Left renal pelvis (tissue), 4 donors: ENCODE measurements around the gene SLC25A18. TPM values are rescaled to one million over a fixed set of nuclear protein-coding genes. Genes with fewer than 3 reads are reported as not detected.
"Not testable (repeated sequence)": the region's sequence is repeated elsewhere in the genome, so short reads cannot be mapped to it uniquely, and the experiment has no call there.

Experiments
- DNase-seq, 4 donors: peaks; one replicate each; pipeline ENCODE4 v3.0.0-alpha.2; 2013; ENCODE audit warnings: low read depth in 4 of 4, low spot score in 3 of 4
- polyA plus RNA-seq, 4 donors: library from polyadenylated mRNA; unstranded; fragments of 120-200 nt; gene quantifications; one replicate each; pipeline ENCODE4 v1.2.1, GENCODE V29; 2013; ENCODE audit not compliant: insufficient read length in 4 of 4

SLC25A18 gene, protein sequence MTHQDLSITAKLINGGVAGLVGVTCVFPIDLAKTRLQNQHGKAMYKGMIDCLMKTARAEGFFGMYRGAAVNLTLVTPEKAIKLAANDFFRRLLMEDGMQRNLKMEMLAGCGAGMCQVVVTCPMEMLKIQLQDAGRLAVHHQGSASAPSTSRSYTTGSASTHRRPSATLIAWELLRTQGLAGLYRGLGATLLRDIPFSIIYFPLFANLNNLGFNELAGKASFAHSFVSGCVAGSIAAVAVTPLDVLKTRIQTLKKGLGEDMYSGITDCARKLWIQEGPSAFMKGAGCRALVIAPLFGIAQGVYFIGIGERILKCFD
- polyA plus RNA-seq = 1 to 10 TPM in 3 of 4 donors, under 1 TPM in 1; 0.31 to 2.0 (median 1.6) TPM

DNA sequence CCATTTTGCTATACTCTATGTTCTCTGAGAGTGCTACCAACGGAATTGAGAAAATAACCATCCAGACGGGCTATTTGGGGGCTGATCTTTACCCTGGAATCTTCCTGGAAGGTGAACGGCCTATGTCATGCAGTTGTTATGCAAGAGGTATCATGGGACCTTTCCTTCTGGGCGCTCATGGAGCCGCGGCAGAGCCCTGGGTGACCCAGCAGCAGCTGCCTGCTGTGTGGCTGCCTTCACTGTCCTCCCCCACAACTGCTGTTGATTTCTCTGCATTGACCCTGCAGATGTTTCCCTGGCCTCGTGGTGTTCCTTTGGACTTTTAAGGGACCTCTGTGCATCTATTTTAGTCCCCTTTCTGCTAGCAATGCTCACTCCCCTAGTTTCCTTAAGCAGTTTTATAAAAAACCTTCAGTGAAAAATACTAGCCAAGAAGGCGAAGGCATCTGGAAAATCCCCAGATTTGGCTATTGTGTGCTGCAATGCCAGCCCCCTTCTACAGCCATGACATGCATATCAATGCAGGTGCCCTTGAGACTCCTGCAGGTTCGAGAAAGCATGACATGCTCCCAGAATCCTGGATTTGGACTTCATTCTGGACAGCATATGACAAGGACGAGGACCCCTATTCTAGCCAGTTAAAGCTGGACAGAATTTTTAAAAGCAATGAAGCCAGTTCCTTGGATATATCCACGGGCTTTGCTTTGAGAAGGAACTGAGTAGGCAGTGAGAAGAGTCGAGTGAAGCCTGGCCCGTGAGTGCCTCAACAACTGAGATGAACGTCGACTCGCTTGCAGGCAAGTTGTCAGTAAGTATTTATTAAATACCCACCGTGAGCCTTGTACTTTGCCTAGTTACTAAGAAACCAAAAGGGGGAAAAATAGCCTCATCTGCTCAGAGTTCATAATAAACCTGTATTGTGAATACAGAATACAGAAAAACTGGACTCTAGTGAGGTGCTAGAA, at the start of gene SLC25A18:
TSS of gene SLC25A18 (plus strand) at position 593 of the 965 bp plus-strand sequence. CDS start 16,447 bp downstream, outside the sequence.
- no peak for DNase-seq

DNA sequence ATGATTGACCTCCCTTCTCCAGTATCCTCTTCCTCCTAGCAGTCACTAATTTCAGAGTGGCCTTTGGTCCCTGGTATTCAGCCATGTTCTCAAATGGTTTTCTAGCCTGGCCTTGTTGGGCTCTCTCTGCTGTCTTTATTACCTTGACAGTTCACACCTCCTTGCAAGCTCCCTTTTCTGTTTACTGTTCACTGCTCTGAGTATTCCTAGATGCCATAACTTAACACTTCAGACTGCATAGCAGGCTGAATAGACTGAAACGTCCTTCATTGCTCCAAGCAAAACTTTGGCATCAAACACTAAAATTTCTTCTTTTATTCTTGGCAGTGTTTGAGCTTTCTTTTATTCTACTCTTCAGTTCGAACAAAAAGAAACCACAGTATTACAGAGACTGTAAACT, 49.7 kb upstream of the SLC25A18 start:
- DNase-seq = no peak

DNA sequence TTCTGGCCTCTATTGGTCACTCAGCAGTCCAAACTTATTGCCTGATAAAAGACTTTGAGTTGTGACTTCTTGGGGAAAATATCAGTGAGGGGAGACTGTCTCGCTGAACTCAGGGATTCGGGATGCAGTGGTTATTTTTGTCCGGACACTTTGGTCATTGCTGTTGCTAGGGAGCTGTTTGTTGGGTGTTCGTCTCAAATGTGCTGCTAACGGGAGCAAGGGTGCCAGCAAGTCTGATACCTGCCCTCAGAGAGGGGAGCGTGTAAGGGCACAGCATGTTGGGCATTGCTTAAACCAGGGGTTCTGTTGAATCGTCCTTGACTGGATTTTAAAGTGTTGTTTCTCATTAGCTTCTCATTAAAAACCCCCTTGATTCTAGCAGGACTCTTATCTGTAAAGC, 49.2 kb upstream of the SLC25A18 start:
- DNase-seq = no peak

DNA sequence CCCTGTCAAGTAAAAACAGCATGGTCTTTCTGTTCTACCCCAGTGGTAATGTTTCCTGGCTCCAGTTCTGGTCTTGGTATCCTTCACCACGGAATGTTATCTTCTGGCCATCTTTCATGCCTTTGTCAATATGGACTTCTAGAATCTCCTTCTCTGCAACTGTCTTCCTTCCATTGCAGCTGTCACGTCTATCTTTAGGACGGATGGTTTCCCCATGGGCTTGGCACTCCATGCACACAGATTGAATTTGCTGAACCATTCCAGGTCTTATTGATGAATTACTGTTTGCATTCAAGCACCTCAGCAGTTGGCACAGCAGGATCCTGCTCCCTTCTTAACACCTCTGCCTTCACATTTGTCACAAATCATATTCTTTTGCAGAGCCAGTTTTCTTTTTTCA, 44.9 kb upstream of the SLC25A18 start:
- DNase-seq = no peak

DNA sequence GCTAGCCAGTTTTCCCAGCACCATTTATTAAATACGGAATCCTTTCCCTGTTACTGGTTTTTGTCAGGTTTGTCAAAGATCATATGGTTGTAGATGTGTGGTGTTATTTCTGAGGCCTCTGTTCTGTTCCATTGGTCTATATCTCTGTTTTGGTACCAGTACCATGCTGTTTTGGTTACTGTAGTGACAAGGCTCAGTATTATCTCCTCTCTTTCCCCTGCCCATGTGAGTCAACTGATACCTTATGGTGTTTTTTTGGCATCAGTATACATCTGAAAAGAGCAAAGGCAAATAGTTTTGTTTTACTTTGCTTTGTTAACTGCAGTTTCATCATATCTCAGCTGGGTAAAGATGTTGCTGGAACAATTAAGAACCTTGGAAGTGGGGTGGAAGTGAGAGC, 41.3 kb upstream of the SLC25A18 start:
- DNase-seq = not testable (repeated sequence)

DNA sequence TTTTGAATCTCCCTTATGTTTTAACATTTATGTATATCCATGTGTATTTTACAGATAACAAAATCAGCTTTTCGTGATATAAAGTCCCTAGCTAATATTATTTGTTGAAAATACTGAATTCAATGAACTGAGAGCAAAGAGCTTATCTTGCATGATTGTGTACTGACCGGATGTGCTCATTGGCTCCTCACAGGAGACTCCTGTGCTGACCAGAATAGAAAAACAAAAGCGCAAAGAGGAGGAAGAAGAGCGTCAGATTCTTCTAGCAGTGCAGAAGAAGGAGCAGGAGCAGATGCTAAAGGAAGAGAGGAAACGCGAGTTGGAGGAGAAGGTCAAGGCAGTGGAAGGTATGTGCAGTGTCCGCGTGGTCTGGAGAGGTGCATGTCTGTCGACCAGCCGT, 39.4 kb upstream of the SLC25A18 start:
- no peak for DNase-seq

DNA sequence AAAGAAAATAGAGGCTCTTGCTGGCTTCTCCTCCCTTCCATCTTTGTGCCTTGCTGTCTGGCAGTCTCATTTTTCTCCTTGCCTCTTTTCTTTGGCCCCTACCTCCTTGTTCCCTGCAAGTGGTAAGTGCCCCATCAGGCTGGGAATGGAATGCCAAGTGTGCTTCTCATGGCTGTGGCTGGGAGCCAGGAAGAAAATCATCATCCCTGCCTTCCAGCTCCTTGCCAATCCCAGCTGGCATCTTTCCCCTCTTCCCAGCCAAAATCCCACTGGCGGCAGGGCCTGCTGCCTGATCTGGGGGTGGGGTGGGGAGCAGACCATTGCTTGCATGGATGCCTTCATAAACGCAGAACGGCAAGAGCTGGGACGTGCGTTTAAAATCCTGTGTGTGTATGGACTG, 27.0 kb upstream of the SLC25A18 start:
- no peak for DNase-seq

DNA sequence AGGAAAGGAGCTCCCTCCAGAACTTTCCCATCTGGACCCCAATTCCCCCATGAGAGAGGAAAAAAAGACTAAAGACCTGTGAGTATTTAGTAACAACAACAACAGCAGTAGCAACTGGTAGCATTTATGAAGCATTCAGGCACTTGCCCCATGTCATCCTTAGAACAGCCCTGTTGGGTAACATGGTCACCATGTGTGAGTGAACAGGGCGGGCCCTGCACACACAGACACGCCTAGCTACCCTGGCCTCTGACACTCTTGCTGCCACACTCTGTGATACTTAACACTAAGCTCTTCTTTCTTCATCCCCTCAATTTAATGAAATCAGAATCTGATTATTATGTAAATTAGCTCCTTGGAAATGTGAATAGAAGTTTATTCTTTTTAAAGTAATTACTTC, 26.1 kb upstream of the SLC25A18 start:
- no peak for DNase-seq

DNA sequence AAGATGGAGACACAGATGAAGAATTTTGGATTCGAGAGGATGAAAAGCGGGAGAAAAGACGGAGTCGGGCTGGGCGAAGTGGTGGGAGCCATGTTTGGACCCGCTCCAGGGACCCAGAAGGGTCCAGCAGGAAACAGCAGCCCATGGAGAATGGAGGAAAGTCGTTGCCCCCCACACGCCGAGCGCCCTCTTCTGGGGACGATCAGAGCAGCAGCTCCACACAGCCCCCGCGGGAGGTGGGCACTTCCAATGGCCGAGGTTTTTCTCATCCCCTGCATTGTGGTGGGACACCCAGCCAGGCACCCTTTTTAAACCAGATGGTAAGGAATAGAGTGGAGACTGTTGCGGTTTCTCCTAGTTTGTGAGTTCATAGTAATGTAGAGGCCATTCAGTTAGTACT, 22.8 kb upstream of the SLC25A18 start:
- no peak for DNase-seq

DNA sequence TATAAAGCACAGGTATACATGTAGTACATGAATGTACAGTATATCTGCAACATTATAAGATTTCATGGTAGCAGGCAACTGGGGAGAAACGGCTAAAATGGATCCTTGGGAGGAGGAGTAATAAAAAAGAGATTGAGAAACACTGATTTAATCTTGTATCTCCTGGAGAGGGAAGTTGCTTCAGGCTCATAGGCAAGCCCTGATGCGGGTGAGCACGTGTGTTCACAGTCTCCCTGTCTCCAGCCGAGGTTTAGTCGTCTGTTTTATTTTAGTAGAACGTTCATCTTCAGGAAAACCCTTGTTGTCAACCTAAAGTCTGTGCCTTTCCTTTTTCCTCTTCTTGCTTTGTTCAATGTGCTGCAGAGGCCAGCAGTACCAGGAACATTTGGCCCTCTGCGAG, 21.8 kb upstream of the SLC25A18 start:
- no peak for DNase-seq

DNA sequence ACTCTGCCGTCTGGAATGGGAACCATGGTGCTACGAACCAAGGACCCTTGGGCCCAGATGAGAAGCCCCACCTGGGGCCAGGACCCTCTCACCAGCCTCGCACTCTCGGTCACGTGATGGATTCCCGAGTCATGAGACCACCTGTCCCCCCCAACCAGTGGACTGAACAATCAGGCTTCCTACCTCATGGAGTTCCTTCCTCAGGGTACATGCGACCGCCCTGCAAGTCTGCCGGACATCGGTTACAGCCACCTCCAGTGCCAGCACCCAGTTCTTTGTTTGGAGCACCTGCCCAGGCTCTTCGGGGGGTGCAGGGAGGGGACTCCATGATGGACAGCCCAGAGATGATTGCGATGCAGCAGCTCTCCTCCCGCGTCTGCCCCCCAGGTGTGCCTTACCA, 20.8 kb upstream of the SLC25A18 start:
- DNase-seq = no peak

DNA sequence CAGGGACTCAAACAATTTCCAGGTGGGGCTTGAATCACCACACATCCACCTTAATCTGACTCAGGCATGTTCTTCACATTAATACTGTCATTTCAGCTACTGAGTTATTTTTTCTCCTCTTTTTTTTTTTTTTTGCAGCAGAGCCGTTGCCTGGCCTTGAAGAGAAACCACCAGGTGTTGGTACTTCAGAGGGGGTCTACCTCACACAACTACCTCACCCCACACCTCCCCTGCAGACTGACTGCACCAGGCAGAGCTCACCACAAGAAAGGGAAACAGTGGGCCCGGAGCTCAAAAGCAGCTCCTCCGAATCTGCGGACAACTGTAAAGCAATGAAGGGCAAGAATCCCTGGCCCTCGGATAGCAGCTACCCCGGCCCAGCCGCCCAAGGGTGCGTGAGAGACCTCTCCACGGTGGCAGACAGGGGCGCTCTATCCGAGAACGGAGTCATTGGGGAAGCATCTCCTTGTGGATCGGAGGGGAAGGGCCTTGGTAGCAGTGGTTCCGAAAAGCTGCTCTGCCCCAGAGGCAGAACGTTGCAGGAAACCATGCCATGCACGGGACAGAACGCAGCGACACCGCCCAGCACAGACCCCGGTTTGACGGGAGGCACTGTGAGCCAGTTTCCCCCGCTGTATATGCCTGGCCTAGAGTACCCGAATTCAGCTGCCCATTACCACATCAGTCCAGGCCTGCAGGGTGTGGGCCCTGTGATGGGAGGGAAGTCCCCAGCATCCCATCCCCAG, 15.1 kb upstream of the SLC25A18 start:
- no peak for DNase-seq

DNA sequence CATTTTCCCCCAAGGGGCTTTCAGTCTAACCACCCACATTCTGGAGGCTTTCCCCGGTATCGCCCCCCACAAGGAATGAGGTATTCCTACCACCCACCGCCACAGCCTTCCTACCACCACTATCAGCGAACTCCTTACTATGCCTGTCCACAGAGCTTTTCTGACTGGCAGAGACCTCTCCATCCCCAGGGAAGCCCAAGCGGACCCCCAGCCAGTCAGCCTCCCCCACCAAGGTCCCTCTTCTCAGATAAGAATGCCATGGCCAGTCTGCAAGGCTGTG, 14.6 kb upstream of the SLC25A18 start:
- DNase-seq = no peak

DNA sequence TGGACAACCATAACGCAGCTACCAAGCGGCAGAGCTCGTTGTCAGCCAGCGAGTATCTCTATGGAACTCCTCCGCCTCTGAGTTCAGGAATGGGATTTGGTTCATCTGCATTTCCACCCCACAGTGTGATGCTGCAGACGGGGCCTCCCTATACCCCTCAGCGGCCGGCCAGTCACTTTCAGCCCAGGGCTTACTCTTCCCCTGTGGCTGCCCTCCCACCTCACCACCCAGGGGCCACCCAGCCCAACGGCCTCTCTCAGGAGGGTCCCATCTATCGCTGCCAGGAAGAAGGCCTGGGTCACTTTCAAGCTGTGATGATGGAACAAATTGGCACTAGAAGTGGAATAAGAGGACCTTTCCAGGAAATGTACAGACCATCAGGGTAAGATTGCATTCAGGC, 14.1 kb upstream of the SLC25A18 start:
- no peak for DNase-seq

DNA sequence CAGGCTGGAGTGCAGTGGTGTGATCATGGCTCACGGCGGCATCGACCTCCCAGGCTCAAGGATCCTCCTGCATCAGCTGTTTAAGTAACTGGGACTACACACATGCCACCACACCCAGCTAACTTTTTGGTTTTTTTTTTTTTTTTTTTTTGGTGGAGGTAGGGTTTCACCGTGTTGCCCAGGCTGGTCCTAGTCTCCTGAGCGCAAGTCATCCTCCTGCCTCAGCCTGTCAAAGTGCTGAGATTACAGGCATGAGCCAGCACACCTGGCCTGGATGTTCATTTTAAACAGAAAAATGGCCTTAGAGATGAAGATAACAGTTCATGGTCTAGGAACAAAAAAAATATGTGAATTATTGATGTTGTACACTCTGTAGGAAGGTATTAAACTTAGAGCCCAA, 13.6 kb upstream of the SLC25A18 start:
- DNase-seq = no peak

DNA sequence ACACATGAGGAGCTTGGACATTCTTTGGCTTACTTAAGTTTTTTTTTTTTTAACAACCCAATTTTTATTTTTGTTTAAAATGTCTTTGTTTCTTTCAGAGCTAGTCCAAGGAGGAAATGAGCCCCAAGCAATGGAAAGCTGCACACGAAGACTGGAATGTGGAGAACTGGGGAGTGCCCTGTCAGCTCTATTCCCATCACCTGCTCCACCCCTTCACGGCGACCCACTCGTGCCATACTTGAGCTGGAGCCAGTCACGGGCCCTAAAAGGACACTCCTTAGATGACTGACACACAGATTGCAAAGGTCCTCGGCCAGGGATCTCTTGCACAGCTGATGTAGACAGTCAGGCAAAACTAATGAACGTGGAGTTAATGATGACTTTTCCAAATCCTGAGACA, 10.6 kb upstream of the SLC25A18 start:
- no peak for DNase-seq

DNA sequence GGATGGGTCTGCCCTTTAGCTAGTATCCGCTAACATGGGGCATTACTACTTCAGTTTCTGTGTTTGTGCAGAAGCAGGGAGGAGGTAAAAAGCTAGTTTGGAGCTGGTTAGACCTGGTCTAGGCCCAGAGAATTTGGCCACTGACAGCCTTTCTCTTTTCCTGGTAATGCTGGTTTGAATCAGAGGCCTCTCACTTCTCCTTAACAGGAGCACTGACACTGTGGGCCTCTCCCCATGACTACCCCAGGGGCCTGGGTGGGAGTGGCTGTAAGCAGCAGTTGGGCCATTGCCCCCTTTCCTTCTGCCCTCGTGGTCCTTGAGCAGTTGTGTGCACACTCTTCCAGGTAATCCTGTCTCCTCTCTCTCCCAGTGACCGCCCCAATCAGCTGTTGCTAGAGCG, 8.5 kb upstream of the SLC25A18 start:
- no peak for DNase-seq

DNA sequence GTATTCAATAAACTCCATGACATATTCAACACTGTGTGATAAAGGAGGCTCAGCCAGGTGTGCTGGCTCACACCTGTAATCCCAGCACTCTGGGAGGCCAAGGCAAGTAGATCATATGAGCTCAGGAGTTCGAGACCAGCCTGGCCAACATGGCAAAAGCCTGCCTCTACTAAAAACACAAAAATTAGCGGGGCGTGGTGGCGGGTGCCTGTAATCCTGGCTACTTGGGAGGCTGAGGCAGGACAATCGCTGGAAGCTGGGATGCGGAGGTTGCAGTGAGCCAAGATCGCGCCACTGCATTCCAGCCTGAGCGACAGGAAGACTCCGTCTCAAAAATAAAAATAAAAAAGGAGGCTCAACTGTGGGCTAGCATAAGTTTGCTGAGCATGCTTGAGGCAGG, 4.1 kb upstream of the SLC25A18 start:
- DNase-seq = no peak

DNA sequence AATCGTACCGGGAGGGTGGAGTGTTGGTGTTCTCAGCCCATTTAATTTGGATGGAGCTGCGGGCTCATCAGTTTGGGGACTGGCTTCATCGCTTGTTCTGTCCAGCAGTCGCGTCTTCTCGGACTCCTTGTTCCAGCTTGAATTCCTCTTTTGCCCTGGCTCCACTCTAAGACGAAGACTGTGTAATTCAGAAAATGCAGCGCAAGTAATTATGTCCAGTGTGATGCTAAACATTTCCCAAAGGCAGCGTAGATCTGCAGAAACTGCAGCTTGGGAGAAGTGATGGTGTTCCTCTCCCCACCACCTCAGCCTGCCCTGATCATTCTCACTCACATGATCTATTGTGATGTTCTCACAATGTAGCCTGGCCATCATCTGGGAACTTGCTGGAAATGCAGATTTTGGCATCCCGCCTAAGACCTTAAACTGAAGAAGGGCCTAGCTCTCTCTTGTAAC, 666 bp downstream of the SLC25A18 start:
- DNase-seq = no peak

DNA sequence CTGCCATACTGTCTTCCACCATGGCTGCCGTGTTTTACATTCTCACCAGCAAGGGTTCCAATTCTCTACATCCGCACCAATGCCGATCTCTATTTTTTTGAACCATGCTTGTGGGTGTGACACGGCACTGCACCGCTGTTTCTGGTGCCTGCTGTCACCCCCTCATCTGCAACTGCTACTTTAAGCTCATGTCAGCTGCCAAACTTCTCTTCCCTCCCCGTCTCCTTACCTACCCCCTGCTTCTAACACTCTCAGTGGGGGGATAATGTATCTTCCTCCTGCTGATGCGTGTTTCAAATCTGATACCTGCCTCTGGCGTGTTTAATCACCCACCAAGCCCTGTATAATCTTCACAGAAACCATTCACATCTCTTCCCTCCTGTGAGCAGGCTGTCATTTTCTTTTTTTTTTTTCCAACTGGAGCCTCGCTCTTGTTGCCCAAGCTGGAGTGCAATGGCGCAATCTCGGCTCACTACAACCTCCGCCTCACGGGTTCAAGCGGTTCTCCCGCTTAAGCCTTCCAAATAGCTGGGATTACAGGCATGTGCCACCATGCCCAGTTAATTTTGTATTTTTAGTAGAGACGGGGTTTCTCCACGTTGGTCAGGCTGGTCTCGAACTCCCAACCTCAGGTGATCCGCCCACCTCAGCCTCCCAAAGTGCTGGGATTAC, 2.9 kb downstream of the SLC25A18 start:
- DNase-seq = not testable (repeated sequence)

DNA sequence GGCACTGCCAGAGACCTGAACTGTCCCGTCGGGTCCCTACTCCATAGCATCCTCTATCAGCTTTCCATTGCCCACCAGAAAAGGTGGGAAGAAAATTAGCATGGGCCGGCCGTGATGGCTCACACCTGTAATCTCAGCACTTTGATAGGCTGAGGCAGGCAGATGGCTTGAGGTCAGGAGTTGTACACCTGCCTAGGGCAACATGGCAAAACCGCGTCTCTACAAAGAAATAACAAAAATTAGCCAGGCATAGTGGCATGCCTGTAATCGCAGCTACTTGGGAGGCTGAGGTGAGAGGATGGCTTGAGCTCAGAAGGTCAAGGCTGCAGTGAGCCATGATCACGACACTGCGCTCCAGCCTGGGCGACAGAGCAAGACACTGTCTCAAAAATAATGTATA, 3.5 kb downstream of the SLC25A18 start:
- no peak for DNase-seq
